Measurements from ENCODE around the gene RABGGTA. TPM values are rescaled to one million over a fixed set of nuclear protein-coding genes. Genes with fewer than 3 reads are reported as not detected.

The RABGGTA gene
- polyA plus RNA-seq, 1 experiment, result 52.5 TPM

- ChIA-PET CTCF (interaction anchor here (0.7 to 2.1 kb wide), 4 partner anchors 12 to 73 kb away, joined by 3 to 6 read pairs (median 5); partner anchors contain the start of gene TINF2), POLR2A (no interaction called here)
- H3K27me3 ChIP-seq (ENCODE audit: control insufficient read depth, insufficient read depth, low read length), result no peaks in the 10 kb centered on the region; the same call in 1 of the 2 replicates
- no peak overlapping the region for H3K4me3 ChIP-seq (ENCODE audit: low read depth, low read length)
- TF ChIP-seq, protein P1, sequence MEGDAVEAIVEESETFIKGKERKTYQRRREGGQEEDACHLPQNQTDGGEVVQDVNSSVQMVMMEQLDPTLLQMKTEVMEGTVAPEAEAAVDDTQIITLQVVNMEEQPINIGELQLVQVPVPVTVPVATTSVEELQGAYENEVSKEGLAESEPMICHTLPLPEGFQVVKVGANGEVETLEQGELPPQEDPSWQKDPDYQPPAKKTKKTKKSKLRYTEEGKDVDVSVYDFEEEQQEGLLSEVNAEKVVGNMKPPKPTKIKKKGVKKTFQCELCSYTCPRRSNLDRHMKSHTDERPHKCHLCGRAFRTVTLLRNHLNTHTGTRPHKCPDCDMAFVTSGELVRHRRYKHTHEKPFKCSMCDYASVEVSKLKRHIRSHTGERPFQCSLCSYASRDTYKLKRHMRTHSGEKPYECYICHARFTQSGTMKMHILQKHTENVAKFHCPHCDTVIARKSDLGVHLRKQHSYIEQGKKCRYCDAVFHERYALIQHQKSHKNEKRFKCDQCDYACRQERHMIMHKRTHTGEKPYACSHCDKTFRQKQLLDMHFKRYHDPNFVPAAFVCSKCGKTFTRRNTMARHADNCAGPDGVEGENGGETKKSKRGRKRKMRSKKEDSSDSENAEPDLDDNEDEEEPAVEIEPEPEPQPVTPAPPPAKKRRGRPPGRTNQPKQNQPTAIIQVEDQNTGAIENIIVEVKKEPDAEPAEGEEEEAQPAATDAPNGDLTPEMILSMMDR (IDR thresholded peaks at IDR 0.05; ENCODE audit: insufficient read depth, low read depth, low read length), result no peak
- DNase-seq (ENCODE audit: low read depth), result no peak
- H3K36me3 ChIP-seq (ENCODE audit: control insufficient read depth, insufficient read depth, low read length), result no peaks in the 10 kb centered on the region
These were observed 43.9 kb upstream of the RABGGTA start for GRCh38 chr14:24315243-24315806.

DNA sequence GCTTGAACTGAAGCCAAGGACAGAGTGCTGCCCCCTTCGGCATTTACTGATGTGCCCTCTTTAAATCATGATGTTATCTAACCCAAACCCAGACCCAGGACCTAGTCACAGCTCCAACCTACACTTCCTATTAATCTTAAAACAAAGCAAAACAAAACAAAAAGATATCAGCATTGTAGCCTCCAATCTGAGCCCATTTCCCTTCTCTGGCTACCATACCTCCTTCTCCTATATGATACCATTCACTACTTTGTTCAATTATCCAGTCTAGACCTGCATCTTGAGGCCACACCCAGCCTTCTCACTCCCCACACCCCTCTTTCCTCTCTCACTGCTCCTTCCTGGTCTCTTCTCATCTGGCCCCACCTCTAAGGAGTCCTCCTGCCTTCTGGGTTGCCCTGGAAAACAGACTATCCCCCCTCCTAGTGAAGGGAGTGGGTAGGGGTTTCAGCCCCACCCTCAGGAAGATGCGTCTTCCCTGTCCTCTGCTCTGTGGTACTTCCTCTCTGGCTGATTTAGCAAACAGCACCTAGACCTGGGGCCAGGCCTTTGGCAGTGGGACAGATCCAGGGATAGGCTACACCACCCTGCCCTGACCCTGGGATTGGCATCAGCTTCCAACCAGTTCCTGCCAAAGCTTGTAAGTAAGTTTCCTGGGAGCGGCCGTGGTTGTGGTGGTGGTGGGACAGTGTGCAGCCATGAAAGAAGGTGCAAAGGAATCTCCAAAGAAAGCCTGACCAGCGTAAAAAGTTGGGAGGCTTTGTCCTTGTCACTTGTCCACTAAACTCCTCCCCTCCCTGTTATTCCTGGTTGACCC lies 43.2 kb upstream of the RABGGTA start:
- TF ChIP-seq, protein P1 (IDR thresholded peaks at IDR 0.05; ENCODE audit: insufficient read depth, low read depth, low read length), result no peak
- no peak for DNase-seq (ENCODE audit: low read depth)
- Histone ChIP-seq H3K4me3 (ENCODE audit: low read depth, low read length) (no peak overlapping the region), H3K27me3 (ENCODE audit: control insufficient read depth, insufficient read depth, low read length) (no peaks in the 10 kb centered on the region; the same call in 1 of the 2 replicates), H3K36me3 (ENCODE audit: control insufficient read depth, insufficient read depth, low read length) (no peaks in the 10 kb centered on the region)
- POLR2A ChIA-PET, result no interaction called here
- CTCF ChIA-PET, result interaction anchor here (1.0 to 8.0 kb wide), 4 partner anchors 8 to 72 kb away, joined by 3 to 44 read pairs (median 5); partner anchors contain the start of gene TINF2

- TF ChIP-seq, protein P1 (IDR thresholded peaks at IDR 0.05; ENCODE audit: insufficient read depth, low read depth, low read length), result no peak
- DNase-seq (ENCODE audit: low read depth), result no peak
- H3K36me3 ChIP-seq (ENCODE audit: control insufficient read depth, insufficient read depth, low read length), result no peaks in the 10 kb centered on the region
- H3K27me3 ChIP-seq (ENCODE audit: control insufficient read depth, insufficient read depth, low read length), result no peaks in the 10 kb centered on the region
- no peak overlapping the region for H3K4me3 ChIP-seq (ENCODE audit: low read depth, low read length)
- ChIA-PET CTCF (interaction anchor here (0.8 to 8.0 kb wide), 6 partner anchors 9 to 71 kb away, joined by 3 to 44 read pairs (median 4); partner anchors contain the start of gene TINF2), POLR2A (no interaction called here)
These were observed 42.5 kb upstream of the RABGGTA start for GRCh38 chr14:24313913-24314312.

- POLR2A ChIA-PET, result no interaction called here
- TF ChIP-seq, protein P1 (IDR thresholded peaks at IDR 0.05; ENCODE audit: insufficient read depth, low read depth, low read length), result no peak
- H3K4me3 ChIP-seq (ENCODE audit: low read depth, low read length), result no peak overlapping the region
- no peaks in the 10 kb centered on the region for H3K27me3 ChIP-seq (ENCODE audit: control insufficient read depth, insufficient read depth, low read length)
- DNase-seq (ENCODE audit: low read depth), result no peak
- CTCF ChIA-PET, result interaction anchor here (0.8 to 8.0 kb wide), 8 partner anchors 10 to 121 kb away, joined by 3 to 107 read pairs (median 5); partner anchors contain the start of genes DHRS1, NOP9 and TINF2
- H3K36me3 ChIP-seq (ENCODE audit: control insufficient read depth, insufficient read depth, low read length), result peaks cover 1% of the 10 kb centered on the region; the same call in 1 of the 2 replicates
These were observed 41.5 kb upstream of the RABGGTA start for GRCh38 chr14:24312736-24313507.
